ENCODE data around the gene ABCC5. TPM values are rescaled to one million over a fixed set of nuclear protein-coding genes. Genes with fewer than 3 reads are reported as not detected.

ABCC5 gene
- total RNA-seq, 2 experiments from 2014 or later, result 25.1 to 25.6 TPM

GRCh38 chr3:183980403-183980802 lies 37.3 kb downstream of the ABCC5 start:
- DNase-seq, result no peak
- ATAC-seq (ENCODE audit: low read depth), result no peak
- Mint-ChIP-seq H3K27me3 (no peaks in the 10 kb centered on the region), H3K4me1 (peaks cover 5% of the 10 kb centered on the region), H3K9me3 (no peaks in the 10 kb centered on the region), H3K27ac (no peak overlapping the region), H3K4me3 (no peak overlapping the region), H3K36me3 (peaks cover 7% of the 10 kb centered on the region)
- POLR2A ChIA-PET, result no interaction called here

GRCh38 chr3:183975981-183976662 lies 41.6 kb downstream of the ABCC5 start:
- no peak for ATAC-seq (ENCODE audit: low read depth)
- Mint-ChIP-seq H3K4me1 (peaks cover 2% of the 10 kb centered on the region), H3K36me3 (peaks cover 7% of the 10 kb centered on the region), H3K27me3 (no peaks in the 10 kb centered on the region), H3K9me3 (no peaks in the 10 kb centered on the region), H3K4me3 (no peak overlapping the region), H3K27ac (no peak overlapping the region)
- DNase-seq, result no peak
- POLR2A ChIA-PET, result no interaction called here

DNA sequence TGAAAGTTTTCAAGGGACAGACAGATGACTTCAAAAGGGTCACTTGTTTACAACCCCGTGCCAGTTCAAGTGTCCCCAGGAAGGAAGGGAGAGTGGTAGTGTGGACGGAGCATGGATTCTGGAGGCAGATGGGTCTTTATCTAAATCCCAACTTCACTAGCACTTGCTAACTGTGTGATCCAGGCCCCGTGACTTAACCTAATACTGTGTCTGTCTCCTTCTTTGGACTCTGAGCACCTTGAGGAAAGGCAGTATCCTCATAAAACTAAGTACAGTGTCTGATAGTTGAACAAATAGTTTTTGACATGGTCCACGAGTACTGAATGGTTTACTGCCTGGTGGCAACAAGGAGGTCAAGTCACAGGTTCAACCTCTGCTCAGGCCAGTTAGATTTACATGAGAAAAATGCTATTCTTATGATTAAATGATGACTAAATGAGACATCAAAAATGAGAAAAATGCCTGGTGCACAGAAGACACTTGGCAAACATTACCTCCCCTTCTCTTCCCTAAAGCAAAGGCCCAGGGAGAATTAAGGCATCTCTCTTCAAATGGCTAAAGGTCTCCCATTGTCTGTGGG lies 48.9 kb downstream of the ABCC5 start:
- H3K36me3 Mint-ChIP-seq, result peaks cover 14% of the 10 kb centered on the region

DNA sequence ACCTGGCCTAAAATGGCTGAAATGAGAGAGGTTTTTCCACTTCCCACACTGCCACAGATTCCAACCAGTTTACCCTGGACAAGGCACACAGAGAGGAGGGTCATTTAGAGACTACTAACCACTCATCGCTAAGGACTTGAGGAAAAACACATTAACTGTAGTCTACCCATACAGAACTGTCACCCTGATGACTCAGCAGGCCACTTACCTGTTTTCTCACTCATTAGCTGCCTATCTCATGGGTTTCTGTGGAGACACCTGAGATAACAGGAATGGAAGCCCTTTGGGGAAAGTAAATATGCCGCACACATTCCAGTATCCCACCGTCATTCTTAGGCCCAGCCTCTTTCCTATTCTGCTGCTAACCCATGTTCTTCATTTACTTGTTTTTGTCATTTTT lies 50.0 kb downstream of the ABCC5 start:
- no peaks in the 10 kb centered on the region for H3K4me1 Mint-ChIP-seq
- H3K36me3 Mint-ChIP-seq, result peaks cover 14% of the 10 kb centered on the region
- H3K9me3 Mint-ChIP-seq, result no peaks in the 10 kb centered on the region
- no peak for DNase-seq
- H3K4me3 Mint-ChIP-seq, result no peak overlapping the region
- H3K27me3 Mint-ChIP-seq, result no peaks in the 10 kb centered on the region
- no peak for ATAC-seq (ENCODE audit: low read depth)
- POLR2A ChIA-PET, result no interaction called here
- H3K27ac Mint-ChIP-seq, result no peak overlapping the region

More for the DNA sequence above, 48.9 kb downstream of the ABCC5 start:
- H3K27ac Mint-ChIP-seq, result no peak overlapping the region
- no peaks in the 10 kb centered on the region for H3K4me1 Mint-ChIP-seq
- POLR2A ChIA-PET, result no interaction called here
- H3K9me3 Mint-ChIP-seq, result no peaks in the 10 kb centered on the region
- H3K4me3 Mint-ChIP-seq, result no peak overlapping the region
- ATAC-seq (ENCODE audit: low read depth) (no peak), DNase-seq (no peak)
- H3K27me3 Mint-ChIP-seq, result no peaks in the 10 kb centered on the region

- Mint-ChIP-seq H3K36me3 (peaks cover 15% of the 10 kb centered on the region), H3K27me3 (no peaks in the 10 kb centered on the region), H3K4me3 (no peak overlapping the region), H3K9me3 (no peaks in the 10 kb centered on the region), H3K4me1 (no peaks in the 10 kb centered on the region), H3K27ac (no peak overlapping the region)
- DNase-seq (no peak), ATAC-seq (ENCODE audit: low read depth) (no peak)
- POLR2A ChIA-PET, result no interaction called here
Observed at GRCh38 chr3:183966361-183966791, 51.3 kb downstream of the ABCC5 start.

DNA sequence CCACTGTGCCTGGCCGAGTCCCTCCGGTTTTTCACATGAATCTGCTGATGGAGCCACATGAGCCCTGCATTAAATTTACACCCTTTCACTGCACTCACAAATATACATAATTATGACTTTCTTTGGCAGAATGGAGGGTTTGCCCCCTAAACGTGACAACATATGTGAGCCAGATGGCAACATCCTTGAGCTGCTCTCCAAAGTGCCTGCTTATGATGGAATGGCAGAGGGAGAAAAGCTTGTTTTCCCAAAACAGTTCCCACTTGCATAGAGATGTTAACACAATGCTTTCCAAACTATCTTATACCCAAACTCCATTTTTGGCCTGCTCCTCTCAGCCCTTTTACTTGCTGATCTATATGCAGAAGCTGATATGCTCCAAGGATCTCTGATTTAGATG lies 54.9 kb downstream of the ABCC5 start:
- Mint-ChIP-seq H3K9me3 (no peaks in the 10 kb centered on the region), H3K27me3 (no peaks in the 10 kb centered on the region), H3K27ac (no peak overlapping the region), H3K36me3 (peaks cover 15% of the 10 kb centered on the region), H3K4me1 (no peaks in the 10 kb centered on the region), H3K4me3 (no peak overlapping the region)
- ATAC-seq (ENCODE audit: low read depth) (no peak), DNase-seq (no peak)
- POLR2A ChIA-PET, result no interaction called here

- no peaks in the 10 kb centered on the region for H3K4me1 Mint-ChIP-seq
- no peak overlapping the region for H3K4me3 Mint-ChIP-seq
- POLR2A ChIA-PET, result no interaction called here
- no peaks in the 10 kb centered on the region for H3K27me3 Mint-ChIP-seq
- peaks cover 12% of the 10 kb centered on the region for H3K36me3 Mint-ChIP-seq
- ATAC-seq (ENCODE audit: low read depth) (no peak), DNase-seq (no peak)
- no peak overlapping the region for H3K27ac Mint-ChIP-seq
- H3K9me3 Mint-ChIP-seq, result no peaks in the 10 kb centered on the region
Observed at GRCh38 chr3:183959214-183959613, 58.5 kb downstream of the ABCC5 start.

DNA sequence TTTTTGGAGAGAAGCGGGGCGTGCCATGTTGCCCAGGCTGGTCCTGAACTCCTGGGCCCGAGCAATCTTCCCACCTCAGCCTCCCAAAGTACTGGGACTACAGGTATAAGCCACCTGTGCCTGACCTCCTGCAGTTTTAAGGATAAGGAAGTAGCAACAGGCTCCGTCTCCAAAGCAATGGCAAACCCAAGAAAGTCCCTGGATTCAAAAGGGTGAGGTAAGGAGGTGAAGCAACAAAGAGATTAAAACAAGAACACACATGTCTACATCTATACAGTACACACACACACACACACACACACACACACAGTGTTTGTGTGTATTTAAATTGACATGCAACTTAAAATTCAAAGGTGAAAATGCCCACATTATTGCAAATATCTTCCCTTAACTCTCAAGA lies 58.9 kb downstream of the ABCC5 start:
- DNase-seq, result no peak
- H3K36me3 Mint-ChIP-seq, result peaks cover 12% of the 10 kb centered on the region
- no peaks in the 10 kb centered on the region for H3K9me3 Mint-ChIP-seq
- H3K27me3 Mint-ChIP-seq, result no peaks in the 10 kb centered on the region
- no peaks in the 10 kb centered on the region for H3K4me1 Mint-ChIP-seq
- POLR2A ChIA-PET, result no interaction called here
- no peak overlapping the region for H3K27ac Mint-ChIP-seq
- H3K4me3 Mint-ChIP-seq, result no peak overlapping the region
- no peak for ATAC-seq (ENCODE audit: low read depth)

GRCh38 chr3:183958226-183958625 lies 59.5 kb downstream of the ABCC5 start:
- H3K27ac Mint-ChIP-seq, result no peak overlapping the region
- no peaks in the 10 kb centered on the region for H3K27me3 Mint-ChIP-seq
- peaks cover 12% of the 10 kb centered on the region for H3K36me3 Mint-ChIP-seq
- POLR2A ChIA-PET, result no interaction called here
- ATAC-seq (ENCODE audit: low read depth) (no peak), DNase-seq (no peak)
- H3K9me3 Mint-ChIP-seq, result no peaks in the 10 kb centered on the region
- H3K4me3 Mint-ChIP-seq, result no peak overlapping the region
- H3K4me1 Mint-ChIP-seq, result no peaks in the 10 kb centered on the region

DNA sequence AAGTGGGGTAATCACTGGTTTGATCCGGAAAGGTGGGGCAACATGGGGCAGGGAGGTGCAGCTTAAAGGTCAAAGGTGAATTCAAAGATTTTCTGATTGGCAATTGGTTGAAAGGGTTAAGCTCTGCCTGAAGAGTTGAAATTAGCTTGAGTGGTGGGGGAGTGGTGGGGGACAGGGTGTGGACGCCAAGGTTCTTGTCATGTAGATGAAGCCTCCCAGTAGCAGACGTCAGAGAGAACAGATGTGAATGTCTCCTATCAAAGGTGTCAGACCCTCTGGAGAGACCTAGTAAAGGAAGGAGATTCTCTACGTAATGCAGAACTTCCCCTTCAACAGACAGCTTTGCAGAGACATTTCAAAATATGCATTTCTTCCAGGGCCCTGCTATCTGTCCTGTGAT lies 62.8 kb downstream of the ABCC5 start:
- H3K4me1 Mint-ChIP-seq, result no peaks in the 10 kb centered on the region
- no peaks in the 10 kb centered on the region for H3K27me3 Mint-ChIP-seq
- no peaks in the 10 kb centered on the region for H3K9me3 Mint-ChIP-seq
- ATAC-seq (ENCODE audit: low read depth), result no peak
- POLR2A ChIA-PET, result no interaction called here
- no peak for DNase-seq
- no peak overlapping the region for H3K4me3 Mint-ChIP-seq
- H3K36me3 Mint-ChIP-seq, result peaks cover 10% of the 10 kb centered on the region
- peak overlapping the region; percentile 2 for H3K27ac Mint-ChIP-seq

GRCh38 chr3:183953471-183954070 lies 64.1 kb downstream of the ABCC5 start:
- POLR2A ChIA-PET, result no interaction called here
- no peaks in the 10 kb centered on the region for H3K9me3 Mint-ChIP-seq
- no peak overlapping the region for H3K27ac Mint-ChIP-seq
- DNase-seq (no peak), ATAC-seq (ENCODE audit: low read depth) (no peak)
- peaks cover 10% of the 10 kb centered on the region for H3K36me3 Mint-ChIP-seq
- no peak overlapping the region for H3K4me3 Mint-ChIP-seq
- no peaks in the 10 kb centered on the region for H3K27me3 Mint-ChIP-seq
- H3K4me1 Mint-ChIP-seq, result no peaks in the 10 kb centered on the region

GRCh38 chr3:183951459-183951858 lies 66.2 kb downstream of the ABCC5 start:
- no peaks in the 10 kb centered on the region for H3K4me1 Mint-ChIP-seq
- no peaks in the 10 kb centered on the region for H3K27me3 Mint-ChIP-seq
- no peak for ATAC-seq (ENCODE audit: low read depth)
- peaks cover 6% of the 10 kb centered on the region for H3K36me3 Mint-ChIP-seq
- H3K27ac Mint-ChIP-seq, result no peak overlapping the region
- no peak overlapping the region for H3K4me3 Mint-ChIP-seq
- H3K9me3 Mint-ChIP-seq, result no peaks in the 10 kb centered on the region
- DNase-seq, result no peak
- POLR2A ChIA-PET, result no interaction called here

DNA sequence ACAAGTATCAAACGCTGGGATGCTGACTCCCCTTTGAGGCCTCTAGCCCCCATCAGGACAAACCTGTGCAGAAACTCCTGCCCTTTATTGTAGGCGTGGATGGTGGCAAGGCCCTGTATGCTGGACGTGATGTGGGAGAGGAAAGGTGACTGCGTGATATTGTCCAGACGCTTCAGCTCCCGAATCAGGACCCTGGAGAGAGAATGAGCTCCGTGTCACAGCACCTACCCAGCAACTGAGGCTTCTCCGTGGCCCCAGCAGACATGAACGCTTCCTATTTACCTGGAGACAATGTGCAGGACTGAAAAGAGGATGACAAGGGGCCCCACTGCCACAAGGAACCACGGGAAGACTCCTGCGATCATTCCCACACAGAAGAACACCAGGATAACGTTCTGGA lies 68.0 kb downstream of the ABCC5 start:
- H3K4me3 Mint-ChIP-seq, result no peak overlapping the region
- no peaks in the 10 kb centered on the region for H3K27me3 Mint-ChIP-seq
- DNase-seq (no peak), ATAC-seq (ENCODE audit: low read depth) (no peak)
- no peak overlapping the region for H3K27ac Mint-ChIP-seq
- no peaks in the 10 kb centered on the region for H3K9me3 Mint-ChIP-seq
- H3K4me1 Mint-ChIP-seq, result no peaks in the 10 kb centered on the region
- POLR2A ChIA-PET, result no interaction called here
- peaks cover 6% of the 10 kb centered on the region for H3K36me3 Mint-ChIP-seq

GRCh38 chr3:183946037-183946436 lies 71.6 kb downstream of the ABCC5 start:
- ATAC-seq (ENCODE audit: low read depth), result no peak
- Mint-ChIP-seq H3K4me3 (no peak overlapping the region), H3K4me1 (no peaks in the 10 kb centered on the region), H3K36me3 (peaks cover 3% of the 10 kb centered on the region), H3K9me3 (no peaks in the 10 kb centered on the region), H3K27ac (no peak overlapping the region), H3K27me3 (no peaks in the 10 kb centered on the region)
- POLR2A ChIA-PET, result no interaction called here
- DNase-seq, result no peak
